Adrenal gland (tissue), 12 donors: ENCODE data around the gene PGA3. TPM values are rescaled to one million over a fixed set of nuclear protein-coding genes. Genes with fewer than 3 reads are reported as not detected.

ENCODE experiments used
- DNase-seq, 7 donors: peaks; one replicate each; pipeline ENCODE4 v3.0.0-alpha.2; 2019 to 2020
- H3K27ac ChIP-seq, 5 donors: fragments of 200-600 bp; sonication (generic) in 4 of 5; 1 replicate in 3 of 5; 2 replicates in 2 of 5; pipeline versions ENCODE4 v1.5.1 to v1.8.0; 2016 to 2020; ENCODE audit warnings: mild to moderate bottlenecking in 1 of 5
- H3K27me3 ChIP-seq: fragments of 200-600 bp; 2 replicates; pipeline ENCODE4 v1.8.0; 2021
- H3K36me3 ChIP-seq, 2 donors: fragments of 200-600 bp; replicated peaks in 1 of 2; 1 replicate in 1 of 2; 2 replicates in 1 of 2; pipeline versions ENCODE4 v1.5.1 to v1.8.0; 2018 to 2022
- H3K4me1 ChIP-seq, 2 donors: fragments of 200-600 bp; replicated peaks in 1 of 2; 1 replicate in 1 of 2; 2 replicates in 1 of 2; pipeline versions ENCODE4 v1.5.1 to v1.8.0; 2018 to 2021
- H3K4me3 ChIP-seq, 4 donors: fragments of 200-600 bp; sonication (generic) in 3 of 4; one replicate each; pipeline ENCODE4 v1.5.1; 2016 to 2018
- H3K9me3 ChIP-seq, 3 donors: fragments of 200-600 bp; sonication (generic) in 1 of 3; replicated peaks in 1 of 3; 1 replicate in 2 of 3; 2 replicates in 1 of 3; pipeline versions ENCODE4 v1.5.1 to v1.8.0; 2016 to 2021
- POLR2A ChIP-seq, 2 donors: fragments of 450-650 bp; IDR thresholded peaks; one replicate each; pipeline ENCODE4 v1.6.1; 2017; ENCODE audit warnings: antibody characterized with exemption in 2 of 2, mild to moderate bottlenecking in 2 of 2, moderate library complexity in 1 of 2
- WGBS, 4 donors: extraction: QIAGEN DNeasy Blood & Tissue Kit in 2 of 4; methylation state at CpG; one replicate each; pipeline versions ENCODE4 v1.1.5 to v1.1.7; 2013 to 2017; 5-methylcytosine and 5-hydroxymethylcytosine counted together
- intact Hi-C, 2 donors: fragments of 100-400 bp; cut with DNase I; formaldehyde crosslinking; loops; one replicate each; pipeline versions ENCODE4 v1.14.1 to v1.15.0; 2022 to 2023
- polyA plus RNA-seq, 3 donors: library from polyadenylated mRNA; stranded (reverse); fragments of 200-250 nt in 2 of 3; fragments of 350-450 nt in 1 of 3; fragmentation: Illumina TruSeq in 1 of 3; extraction: RNeasy Lipid Tissue Mini Kit (QIAGEN cat#74804) in 1 of 3; gene quantifications; one replicate each; pipeline ENCODE4 v1.2.3, GENCODE V29; 2013 to 2014
- total RNA-seq, 9 donors: library from RNA; depleted of rRNA in 4 of 9; stranded (reverse); fragments of >200 nt in 4 of 9; fragments of 120-200 nt in 1 of 9; fragmentation: NEBNext Ultra II Directional in 1 of 9; extraction: Animal tissue kit (Norgen Biotek cat#: 25700) in 1 of 9; gene quantifications; one replicate each; pipeline versions ENCODE4 v1.1.0 to v1.2.4, GENCODE V29; 2013 to 2023
- TF ChIP-seq, protein P1 (sequence below), 6 experiments: fragments of 450-650 bp in 4 of 6; fragments of 200-600 bp in 2 of 6; sonication (generic) in 1 of 6; IDR thresholded peaks; 1 replicate in 5 of 6; 2 replicates in 1 of 6; pipeline versions ENCODE4 v1.5.1 to v1.8.0; 2016 to 2021; ENCODE audit warnings: antibody characterized with exemption in 6 of 6, mild to moderate bottlenecking in 2 of 6, moderate library complexity in 1 of 6
- donor health status: healthy with polysubstance abuse.
- donor health status: Bipolar disorder and iron deficiency.
- donor health status: DM: yes; HTN: yes; CAD: no.
- donor health status: DM: no; HTN: no; CAD: no.
- donor health status: DM: no; HTN: no; CAD: no.
- donor health status: DM: yes; HTN: yes; CAD: no.

PGA3 gene
- total and polyA plus RNA-seq, 12 donors, result 0.11 to 4.1 (median 1.7) TPM; not detected in 4

- no peaks in the 10 kb centered on the region for H3K27me3 ChIP-seq
- DNase-seq, result no peak
- no peaks in the 10 kb centered on the region for H3K9me3 ChIP-seq
- TF ChIP-seq POLR2A (IDR thresholded peaks at IDR 0.05), result no peak
- TF ChIP-seq, protein P1, sequence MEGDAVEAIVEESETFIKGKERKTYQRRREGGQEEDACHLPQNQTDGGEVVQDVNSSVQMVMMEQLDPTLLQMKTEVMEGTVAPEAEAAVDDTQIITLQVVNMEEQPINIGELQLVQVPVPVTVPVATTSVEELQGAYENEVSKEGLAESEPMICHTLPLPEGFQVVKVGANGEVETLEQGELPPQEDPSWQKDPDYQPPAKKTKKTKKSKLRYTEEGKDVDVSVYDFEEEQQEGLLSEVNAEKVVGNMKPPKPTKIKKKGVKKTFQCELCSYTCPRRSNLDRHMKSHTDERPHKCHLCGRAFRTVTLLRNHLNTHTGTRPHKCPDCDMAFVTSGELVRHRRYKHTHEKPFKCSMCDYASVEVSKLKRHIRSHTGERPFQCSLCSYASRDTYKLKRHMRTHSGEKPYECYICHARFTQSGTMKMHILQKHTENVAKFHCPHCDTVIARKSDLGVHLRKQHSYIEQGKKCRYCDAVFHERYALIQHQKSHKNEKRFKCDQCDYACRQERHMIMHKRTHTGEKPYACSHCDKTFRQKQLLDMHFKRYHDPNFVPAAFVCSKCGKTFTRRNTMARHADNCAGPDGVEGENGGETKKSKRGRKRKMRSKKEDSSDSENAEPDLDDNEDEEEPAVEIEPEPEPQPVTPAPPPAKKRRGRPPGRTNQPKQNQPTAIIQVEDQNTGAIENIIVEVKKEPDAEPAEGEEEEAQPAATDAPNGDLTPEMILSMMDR (IDR thresholded peaks at IDR 0.05), result no peak
- 91 to 96% (median 93%) methylated on average over 5 of the region's 5 CpGs for WGBS, 4 donors
- H3K4me1 ChIP-seq, result peaks cover 24 to 51% of the 10 kb centered on the region in 2 donors
- H3K36me3 ChIP-seq, result no peaks in the 10 kb centered on the region
- no peak overlapping the region for H3K4me3 ChIP-seq
- intact Hi-C loops, result no loop called here
- no peak overlapping the region for H3K27ac ChIP-seq
These were observed 47.6 kb upstream of the PGA3 start for GRCh38 chr11:61155741-61156140.

DNA sequence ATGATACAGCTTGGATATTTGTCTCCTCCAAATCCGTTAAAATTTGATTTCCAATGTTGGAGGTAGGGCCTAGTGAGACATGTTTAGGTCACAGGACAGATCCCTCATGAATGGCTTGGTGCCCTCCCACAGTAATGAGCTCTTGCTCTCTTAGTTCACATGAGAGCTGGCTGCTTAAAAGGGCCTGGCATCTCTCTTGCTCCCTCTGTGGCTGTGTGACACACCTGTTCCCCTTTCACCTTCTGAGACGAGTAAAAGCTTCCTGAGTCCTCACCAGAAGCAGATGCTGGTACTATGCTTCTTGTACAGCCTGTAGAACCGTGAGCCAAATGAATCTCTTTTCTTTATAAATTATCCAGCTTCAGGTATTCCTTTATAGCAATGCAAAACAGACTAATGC is 45.6 kb upstream of the PGA3 start:
- peaks cover 24 to 48% of the 10 kb centered on the region in 2 donors for H3K4me1 ChIP-seq
- 76 to 89% (median 83%) methylated on average over 3 of the region's 3 CpGs for WGBS, 4 donors
- H3K9me3 ChIP-seq, result no peaks in the 10 kb centered on the region
- no peak for DNase-seq
- H3K27ac ChIP-seq, result no peak overlapping the region
- H3K4me3 ChIP-seq, result no peak overlapping the region
- intact Hi-C loops, result no loop called here
- no peaks in the 10 kb centered on the region for H3K36me3 ChIP-seq
- H3K27me3 ChIP-seq, result no peaks in the 10 kb centered on the region
- TF ChIP-seq, protein P1 (IDR thresholded peaks at IDR 0.05), result no peak
- no peak for TF ChIP-seq POLR2A (IDR thresholded peaks at IDR 0.05)

DNA sequence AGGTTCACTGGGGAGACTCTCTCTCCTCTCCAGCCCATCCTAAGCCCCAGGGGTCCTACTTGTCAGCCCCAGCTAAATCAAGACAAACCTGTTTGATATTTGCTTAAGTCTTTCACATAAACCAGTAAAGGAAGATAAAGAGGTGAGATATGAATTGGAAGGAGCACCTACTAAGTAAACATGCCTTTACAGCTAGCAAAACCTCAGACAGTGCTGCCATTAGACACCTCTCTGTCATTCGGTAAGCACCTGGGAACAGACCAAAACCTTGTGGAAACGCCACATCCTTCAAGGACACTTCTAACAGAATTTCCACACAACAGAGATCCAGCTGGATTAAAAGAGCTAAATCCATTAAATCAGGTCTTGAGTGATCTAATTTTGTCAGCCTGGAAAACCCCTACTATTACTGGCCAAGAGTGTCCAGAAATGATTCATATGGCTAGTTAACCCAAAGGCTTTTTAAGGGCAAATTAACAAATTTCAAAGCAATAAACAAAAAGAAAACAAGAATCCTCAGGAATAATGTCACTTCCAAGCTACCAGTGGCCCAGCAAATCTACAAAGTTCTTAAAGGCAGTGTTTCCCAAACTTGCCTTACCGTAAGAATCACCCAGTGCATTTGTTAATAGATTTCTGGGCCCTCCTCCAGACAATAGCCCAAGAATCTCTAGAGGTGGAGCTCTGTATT is 44.5 kb upstream of the PGA3 start:
- Histone ChIP-seq H3K9me3 (no peaks in the 10 kb centered on the region), H3K27ac (peak overlapping the region in 4 of 5 donors; percentile 27 to 99 (median 78)), H3K4me1 (peaks cover 19 to 38% of the 10 kb centered on the region in 2 donors), H3K4me3 (no peak overlapping the region), H3K27me3 (no peaks in the 10 kb centered on the region), H3K36me3 (no peaks in the 10 kb centered on the region)
- no peak for TF ChIP-seq POLR2A (IDR thresholded peaks at IDR 0.05)
- TF ChIP-seq, protein P1 (IDR thresholded peaks at IDR 0.05), result no peak
- DNase-seq, result peak in 3 of 7 donors; percentile 34 to 71 (median 62)
- WGBS, 4 donors, result 18 to 26% (median 20%) methylated on average over 3 of the region's 3 CpGs
- intact Hi-C loops, result no loop called here

DNA sequence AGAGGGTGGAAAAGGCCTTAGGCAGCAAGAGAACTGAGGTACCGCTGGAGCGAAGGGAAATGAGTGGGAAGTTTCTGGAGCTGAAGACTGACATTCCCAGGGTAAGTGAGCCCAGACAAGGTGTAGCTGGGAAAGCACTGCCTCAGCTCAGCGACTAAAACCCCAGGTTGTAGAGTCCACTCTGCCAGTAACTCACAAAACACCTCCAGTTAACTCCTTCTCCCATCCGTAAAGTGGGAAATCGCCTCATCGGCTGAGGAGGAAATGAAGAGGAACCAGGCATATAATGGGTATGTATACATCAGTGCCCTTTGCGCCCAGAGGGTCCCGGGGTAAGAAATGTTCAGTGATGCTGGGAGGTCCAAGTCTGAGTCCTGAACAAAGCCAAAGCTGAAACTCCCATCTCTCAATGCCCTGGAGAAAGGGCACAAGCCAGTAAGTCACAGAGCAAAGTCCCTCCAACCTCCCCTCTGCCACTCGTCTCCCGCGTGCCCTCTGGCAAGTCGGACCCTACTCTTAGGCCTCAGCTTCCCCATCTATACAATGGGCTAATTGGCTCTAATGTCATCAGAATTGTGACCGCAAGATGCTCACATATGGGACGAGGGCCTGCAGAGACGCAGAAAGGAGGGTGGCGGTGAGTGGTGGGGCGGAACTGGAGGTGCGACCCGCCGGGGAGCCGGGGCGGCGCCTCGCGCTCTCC is 42.7 kb upstream of the PGA3 start:
- DNase-seq, result no peak
- TF ChIP-seq POLR2A (IDR thresholded peaks at IDR 0.05), result no peak
- TF ChIP-seq, protein P1 (IDR thresholded peaks at IDR 0.05), result no peak
- Histone ChIP-seq H3K36me3 (no peaks in the 10 kb centered on the region), H3K27ac (peak overlapping the region; percentile 73 to 99 (median 94)), H3K4me3 (peak overlapping the region in 3 of 4 donors; percentile 36 to 86 (median 78)), H3K4me1 (peaks cover 19 to 34% of the 10 kb centered on the region in 2 donors), H3K27me3 (no peaks in the 10 kb centered on the region), H3K9me3 (no peaks in the 10 kb centered on the region)
- WGBS, 4 donors, result 18 to 42% (median 26%) methylated on average over 9 to 25 of the region's 25 CpGs
- intact Hi-C loops, result no loop called here
